OCI-LY1 (cell line): Measurements from ENCODE around the gene SEC61B.

Experiments used
- EZH2 ChIP-seq: fragments of 200-600 bp; sonication (generic), shearing (Covaris generic); IDR thresholded peaks from 2 replicates; pipeline ENCODE4 v1.8.0; 2017; ENCODE audit warnings: borderline replicate concordance, mixed run types, mild to moderate bottlenecking, antibody characterized with exemption, low read length, moderate library complexity, mixed read lengths
- TF ChIP-seq, protein P1 (sequence below): fragments of 200-600 bp; sonication (generic), shearing (Covaris generic); IDR thresholded peaks from 2 replicates; pipeline ENCODE4 v1.5.1; 2017; ENCODE audit warnings: mild to moderate bottlenecking, antibody characterized with exemption, low read length, moderate library complexity, mixed read lengths

DNA sequence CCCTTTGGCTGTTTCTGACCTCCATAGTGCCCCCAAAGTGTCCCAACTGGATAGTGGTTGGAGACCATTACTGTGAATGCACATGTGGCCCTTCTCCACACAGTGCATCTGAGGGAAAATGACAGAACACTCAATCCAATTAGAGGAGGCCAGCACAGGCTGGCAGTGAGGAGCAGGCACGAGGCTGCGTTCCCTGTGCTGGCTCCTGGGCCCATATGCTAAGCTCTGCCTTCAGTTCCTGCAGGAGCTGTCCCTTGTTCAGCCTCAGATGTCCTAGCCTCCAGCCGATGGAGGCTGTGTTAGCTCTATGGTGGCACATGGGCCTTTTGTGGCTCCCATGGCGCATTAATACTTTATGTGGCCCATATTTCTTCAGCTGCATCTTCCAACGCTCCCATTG is 36.1 kb upstream of the SEC61B start:
- TF ChIP-seq, protein P1, sequence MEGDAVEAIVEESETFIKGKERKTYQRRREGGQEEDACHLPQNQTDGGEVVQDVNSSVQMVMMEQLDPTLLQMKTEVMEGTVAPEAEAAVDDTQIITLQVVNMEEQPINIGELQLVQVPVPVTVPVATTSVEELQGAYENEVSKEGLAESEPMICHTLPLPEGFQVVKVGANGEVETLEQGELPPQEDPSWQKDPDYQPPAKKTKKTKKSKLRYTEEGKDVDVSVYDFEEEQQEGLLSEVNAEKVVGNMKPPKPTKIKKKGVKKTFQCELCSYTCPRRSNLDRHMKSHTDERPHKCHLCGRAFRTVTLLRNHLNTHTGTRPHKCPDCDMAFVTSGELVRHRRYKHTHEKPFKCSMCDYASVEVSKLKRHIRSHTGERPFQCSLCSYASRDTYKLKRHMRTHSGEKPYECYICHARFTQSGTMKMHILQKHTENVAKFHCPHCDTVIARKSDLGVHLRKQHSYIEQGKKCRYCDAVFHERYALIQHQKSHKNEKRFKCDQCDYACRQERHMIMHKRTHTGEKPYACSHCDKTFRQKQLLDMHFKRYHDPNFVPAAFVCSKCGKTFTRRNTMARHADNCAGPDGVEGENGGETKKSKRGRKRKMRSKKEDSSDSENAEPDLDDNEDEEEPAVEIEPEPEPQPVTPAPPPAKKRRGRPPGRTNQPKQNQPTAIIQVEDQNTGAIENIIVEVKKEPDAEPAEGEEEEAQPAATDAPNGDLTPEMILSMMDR: no peak
- no peak for TF ChIP-seq EZH2
